ENCODE results near the gene MFAP3.

Gene MFAP3

GRCh38 chr5:154034944-154035343 is 3.8 kb upstream of the MFAP3 start:
- no peak for TF ChIP-seq CTCF (IDR thresholded peaks at IDR 0.05)
- TF ChIP-seq ZFX (IDR thresholded peaks at IDR 0.05; ENCODE audit: borderline replicate concordance), result no peak
- no peak overlapping the region for H3K27ac ChIP-seq

GRCh38 chr5:154038261-154038706 is 483 bp upstream of the MFAP3 start:
- no peak for TF ChIP-seq CTCF (IDR thresholded peaks at IDR 0.05)
- TF ChIP-seq ZFX (IDR thresholded peaks at IDR 0.05; ENCODE audit: borderline replicate concordance), result no peak
- H3K27ac ChIP-seq, result peak overlapping the region; percentile 72

- TF ChIP-seq CTCF (IDR thresholded peaks at IDR 0.05), result no peak
- no peak for TF ChIP-seq ZFX (IDR thresholded peaks at IDR 0.05; ENCODE audit: borderline replicate concordance)
- peak overlapping the region; percentile 72 for H3K27ac ChIP-seq
Observed at GRCh38 chr5:154039458-154039829, 677 bp downstream of the MFAP3 start.

- no peak overlapping the region for H3K27ac ChIP-seq
- TF ChIP-seq CTCF (IDR thresholded peaks at IDR 0.05), result no peak
- no peak for TF ChIP-seq ZFX (IDR thresholded peaks at IDR 0.05; ENCODE audit: borderline replicate concordance)
Observed at GRCh38 chr5:154042766-154043165, 4.0 kb downstream of the MFAP3 start.

- TF ChIP-seq ZFX (IDR thresholded peaks at IDR 0.05; ENCODE audit: borderline replicate concordance), result no peak
- TF ChIP-seq CTCF (IDR thresholded peaks at IDR 0.05), result no peak
- H3K27ac ChIP-seq, result no peak overlapping the region
Observed at GRCh38 chr5:154044099-154044498, 5.3 kb downstream of the MFAP3 start.

GRCh38 chr5:154044581-154044980 is 5.8 kb downstream of the MFAP3 start:
- H3K27ac ChIP-seq, result no peak overlapping the region
- no peak for TF ChIP-seq CTCF (IDR thresholded peaks at IDR 0.05)
- no peak for TF ChIP-seq ZFX (IDR thresholded peaks at IDR 0.05; ENCODE audit: borderline replicate concordance)

- no peak for TF ChIP-seq CTCF (IDR thresholded peaks at IDR 0.05)
- no peak overlapping the region for H3K27ac ChIP-seq
Observed at GRCh38 chr5:154046486-154046885, 7.7 kb downstream of the MFAP3 start.
